Natural killer cell (primary cell): ENCODE measurements around the gene KRTAP5-5. TPM values are rescaled to one million over a fixed set of nuclear protein-coding genes. Genes with fewer than 3 reads are reported as not detected.

Experiments used
- ATAC-seq, 3 donors: fragments of 150-1000 bp in 2 of 3; fragments of 200-7000 bp in 1 of 3; cut with Tn5 transposase; 1 replicate in 1 of 3; 2 replicates in 2 of 3; pipeline ENCODE4 v1.10.0; 2021; ENCODE audit warnings: mild to moderate bottlenecking in 2 of 3, moderate library complexity in 2 of 3
- DNase-seq, 2 donors: peaks; one replicate each; pipeline versions ENCODE4 v3.0.0 to v3.0.0-alpha.2; 2013 to 2021; ENCODE audit warnings: mixed read lengths in 1 of 2
- H3K27ac ChIP-seq: one replicate; pipeline ENCODE4 v1.5.1; 2013; ENCODE audit warnings: mild to moderate bottlenecking, low read length
- H3K27me3 ChIP-seq: one replicate; pipeline ENCODE4 v1.6.1; 2013; ENCODE audit warnings: low read length; ENCODE audit not compliant: control insufficient read depth, insufficient read depth
- H3K36me3 ChIP-seq: one replicate; pipeline ENCODE4 v1.6.1; 2013; ENCODE audit warnings: low read length; ENCODE audit not compliant: control insufficient read depth, insufficient read depth
- H3K4me1 ChIP-seq: one replicate; pipeline ENCODE4 v1.6.1; 2013; ENCODE audit warnings: low read length; ENCODE audit not compliant: control insufficient read depth, insufficient read depth
- H3K4me3 ChIP-seq: one replicate; pipeline ENCODE4 v1.5.1; 2013; ENCODE audit warnings: low read length
- H3K9me3 ChIP-seq: one replicate; pipeline ENCODE4 v1.6.1; 2013; ENCODE audit warnings: low read length; ENCODE audit not compliant: control insufficient read depth, insufficient read depth
- H3K27ac Mint-ChIP-seq, 2 donors: one replicate each; pipeline ENCODE4 v1.8.0; 2022; ENCODE audit warnings: mild to moderate bottlenecking in 2 of 2, mixed read lengths in 2 of 2, moderate library complexity in 1 of 2
- H3K27me3 Mint-ChIP-seq, 2 donors: one replicate each; pipeline ENCODE4 v1.8.0; 2022; ENCODE audit warnings: low read depth in 2 of 2, mixed read lengths in 2 of 2
- H3K36me3 Mint-ChIP-seq: one replicate; pipeline ENCODE4 v1.8.0; 2022; ENCODE audit warnings: mixed read lengths
- H3K4me1 Mint-ChIP-seq, 2 donors: one replicate each; pipeline ENCODE4 v1.8.0; 2022; ENCODE audit warnings: mixed read lengths in 2 of 2
- H3K4me3 Mint-ChIP-seq: one replicate; pipeline ENCODE4 v1.8.0; 2022; ENCODE audit warnings: mild to moderate bottlenecking, moderate library complexity, mixed read lengths
- H3K9me3 Mint-ChIP-seq, 2 donors: one replicate each; pipeline ENCODE4 v1.8.0; 2022; ENCODE audit warnings: mixed read lengths in 2 of 2
- WGBS: methylation state at CpG from one replicate; pipeline ENCODE4 v1.1.7; 2013; ENCODE audit warnings: missing lambda C conversion rate; ENCODE audit not compliant: insufficient coverage; 5-methylcytosine and 5-hydroxymethylcytosine counted together
- intact Hi-C: fragments of 100-400 bp; cut with micrococcal nuclease; formaldehyde crosslinking; loops from one replicate; pipeline ENCODE4 v1.14.2; 2022
- total RNA-seq, 4 donors: library from RNA; stranded (reverse); fragments of 120-200 nt in 1 of 4; gene quantifications; one replicate each; pipeline versions ENCODE4 v1.2.3 to v1.2.4, GENCODE V29; 2013 to 2022
- TF ChIP-seq, protein P1 (sequence below): fragments of 200-600 bp; IDR thresholded peaks from one replicate; pipeline ENCODE4 v1.8.0; 2022; ENCODE audit warnings: antibody characterized with exemption

KRTAP5-5 gene
- total RNA-seq, 3 donors from 2014 or later (not counting 1 experiment from before 2014, with no cell fraction given): not detected

DNA sequence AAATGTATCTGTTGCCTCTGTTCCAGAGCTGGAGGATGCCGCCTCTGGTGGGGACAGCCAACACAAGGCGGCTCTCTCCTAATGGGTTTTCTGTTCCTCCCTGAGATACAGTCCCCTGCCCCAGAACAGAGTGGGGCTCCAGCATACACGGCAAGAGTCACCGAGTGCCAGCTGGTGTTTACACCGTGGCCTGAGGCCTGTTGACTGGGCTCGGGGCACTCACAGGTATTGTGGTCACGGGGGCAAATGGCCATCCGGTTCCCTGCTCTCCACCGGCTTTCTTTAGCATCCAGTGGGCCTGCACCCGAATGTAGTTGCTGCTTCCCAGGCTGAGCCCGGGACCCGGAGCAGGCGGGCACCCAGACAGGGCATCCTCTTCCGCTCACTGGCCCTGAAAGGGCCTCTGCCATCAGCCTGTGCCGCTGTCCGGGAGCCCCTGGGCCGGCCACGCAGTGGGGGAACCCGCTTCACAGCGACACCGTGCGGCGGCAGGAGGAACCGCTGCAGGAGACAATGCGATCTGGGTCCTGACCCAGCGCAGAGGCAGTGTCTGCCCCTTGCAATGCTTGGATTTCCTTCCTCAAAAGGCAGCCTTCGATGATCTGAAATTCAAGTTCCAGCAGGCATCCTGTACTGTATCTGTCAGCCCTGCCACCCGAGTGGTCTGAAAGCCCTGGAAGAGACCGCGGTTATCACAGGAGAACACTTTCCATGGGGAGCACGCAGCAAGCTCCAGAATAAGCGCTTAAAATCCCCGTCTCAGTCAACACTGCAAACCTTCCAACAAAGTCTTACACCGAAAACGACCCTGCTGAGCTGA is 859 bp upstream of the KRTAP5-5 start:
- Mint-ChIP-seq H3K27ac (no peak overlapping the region), H3K27me3 (peaks cover 31 to 51% of the 10 kb centered on the region in 2 donors), H3K4me1 (no peaks in the 10 kb centered on the region), H3K4me3 (no peak overlapping the region), H3K9me3 (no peaks in the 10 kb centered on the region), H3K36me3 (no peaks in the 10 kb centered on the region)
- Histone ChIP-seq H3K4me3 (no peak overlapping the region), H3K36me3 (no peaks in the 10 kb centered on the region), H3K4me1 (peaks cover 9% of the 10 kb centered on the region), H3K9me3 (no peaks in the 10 kb centered on the region), H3K27ac (no peak overlapping the region), H3K27me3 (peaks cover 7% of the 10 kb centered on the region)
- TF ChIP-seq, protein P1, sequence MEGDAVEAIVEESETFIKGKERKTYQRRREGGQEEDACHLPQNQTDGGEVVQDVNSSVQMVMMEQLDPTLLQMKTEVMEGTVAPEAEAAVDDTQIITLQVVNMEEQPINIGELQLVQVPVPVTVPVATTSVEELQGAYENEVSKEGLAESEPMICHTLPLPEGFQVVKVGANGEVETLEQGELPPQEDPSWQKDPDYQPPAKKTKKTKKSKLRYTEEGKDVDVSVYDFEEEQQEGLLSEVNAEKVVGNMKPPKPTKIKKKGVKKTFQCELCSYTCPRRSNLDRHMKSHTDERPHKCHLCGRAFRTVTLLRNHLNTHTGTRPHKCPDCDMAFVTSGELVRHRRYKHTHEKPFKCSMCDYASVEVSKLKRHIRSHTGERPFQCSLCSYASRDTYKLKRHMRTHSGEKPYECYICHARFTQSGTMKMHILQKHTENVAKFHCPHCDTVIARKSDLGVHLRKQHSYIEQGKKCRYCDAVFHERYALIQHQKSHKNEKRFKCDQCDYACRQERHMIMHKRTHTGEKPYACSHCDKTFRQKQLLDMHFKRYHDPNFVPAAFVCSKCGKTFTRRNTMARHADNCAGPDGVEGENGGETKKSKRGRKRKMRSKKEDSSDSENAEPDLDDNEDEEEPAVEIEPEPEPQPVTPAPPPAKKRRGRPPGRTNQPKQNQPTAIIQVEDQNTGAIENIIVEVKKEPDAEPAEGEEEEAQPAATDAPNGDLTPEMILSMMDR: peak; percentile 85
- WGBS: 24% methylated on average over 35 of the region's 35 CpGs
- DNase-seq: peak; percentile 61 to 78
- peak; percentile 82 to 99 (median 98) for ATAC-seq
- intact Hi-C loops: loop anchor here (5.0 kb wide), 1 partner anchor 81 kb away; no protein-coding TSS in a partner anchor

DNA sequence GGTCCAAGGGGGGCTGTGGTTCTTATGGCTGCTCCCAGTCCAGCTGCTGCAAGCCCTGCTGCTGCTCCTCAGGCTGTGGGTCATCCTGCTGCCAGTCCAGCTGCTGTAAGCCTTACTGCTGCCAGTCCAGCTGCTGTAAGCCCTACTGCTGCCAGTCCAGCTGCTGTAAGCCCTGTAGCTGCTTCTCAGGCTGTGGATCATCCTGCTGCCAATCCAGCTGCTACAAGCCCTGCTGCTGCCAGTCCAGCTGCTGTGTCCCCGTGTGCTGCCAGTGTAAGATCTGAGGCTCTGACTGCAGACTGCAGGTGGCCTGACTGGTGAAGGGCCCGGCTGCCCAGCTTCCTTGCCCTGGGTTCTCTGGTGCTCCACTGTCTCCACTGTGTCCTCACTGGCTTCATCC is 696 bp downstream of the KRTAP5-5 start:
- DNase-seq: no peak
- ATAC-seq: no peak

DNA sequence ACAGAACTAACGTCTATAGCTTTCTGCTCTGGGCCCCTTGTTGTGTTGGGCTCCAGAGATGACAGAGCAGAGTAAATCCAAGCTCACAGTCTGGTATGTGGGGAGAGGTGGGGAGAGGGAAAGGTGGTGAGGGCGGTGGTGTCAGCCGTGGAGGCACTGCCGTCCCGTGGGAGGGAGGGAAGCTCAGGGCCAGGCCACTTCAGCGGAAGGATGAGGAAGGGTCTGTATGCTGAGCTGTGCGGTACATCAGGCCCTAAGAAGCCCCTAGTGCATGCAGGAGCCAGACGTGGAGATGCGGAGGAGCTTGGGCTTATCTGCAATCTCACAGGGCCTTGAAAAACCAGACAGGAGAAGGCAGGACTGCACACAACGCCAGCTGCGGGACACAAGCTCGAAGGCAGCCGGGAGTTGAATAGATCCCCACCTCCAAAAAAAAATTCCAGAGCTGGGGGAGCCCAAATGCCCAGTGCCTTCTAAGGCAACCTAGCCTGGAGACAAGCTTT is 1.5 kb downstream of the KRTAP5-5 start:
- DNase-seq: no peak
- H3K9me3 Mint-ChIP-seq: no peaks in the 10 kb centered on the region

More for the DNA sequence above, 696 bp downstream of the KRTAP5-5 start:
- H3K27ac Mint-ChIP-seq: no peak overlapping the region
- Histone ChIP-seq H3K4me1 (peaks cover 9% of the 10 kb centered on the region), H3K9me3 (no peaks in the 10 kb centered on the region), H3K36me3 (no peaks in the 10 kb centered on the region), H3K4me3 (no peak overlapping the region), H3K27me3 (peaks cover 7% of the 10 kb centered on the region), H3K27ac (no peak overlapping the region)
- H3K4me1 Mint-ChIP-seq: no peaks in the 10 kb centered on the region
- TF ChIP-seq, protein P1: no peak
- no peak overlapping the region for H3K4me3 Mint-ChIP-seq
- H3K9me3 Mint-ChIP-seq: no peaks in the 10 kb centered on the region
- no peaks in the 10 kb centered on the region for H3K36me3 Mint-ChIP-seq
- H3K27me3 Mint-ChIP-seq: peaks cover 38 to 49% of the 10 kb centered on the region in 2 donors
- 63% methylated on average over 2 of the region's 2 CpGs for WGBS
- intact Hi-C loops: no loop called here

More for the DNA sequence above, 1.5 kb downstream of the KRTAP5-5 start:
- Mint-ChIP-seq H3K4me1 (no peaks in the 10 kb centered on the region), H3K27ac (no peak overlapping the region), H3K4me3 (no peak overlapping the region), H3K27me3 (peaks cover 46 to 58% of the 10 kb centered on the region in 2 donors), H3K36me3 (no peaks in the 10 kb centered on the region)
- peaks cover 7% of the 10 kb centered on the region for H3K27me3 ChIP-seq
- H3K9me3 ChIP-seq: no peaks in the 10 kb centered on the region
- no peaks in the 10 kb centered on the region for H3K36me3 ChIP-seq
- H3K4me3 ChIP-seq: no peak overlapping the region
- ATAC-seq: no peak
- intact Hi-C loops: no loop called here
- peaks cover 9% of the 10 kb centered on the region for H3K4me1 ChIP-seq
- TF ChIP-seq, protein P1: no peak
- H3K27ac ChIP-seq: no peak overlapping the region
- WGBS: 86% methylated on average over 13 of the region's 13 CpGs
